HepG2 (cell line): Measurements from ENCODE around the gene MGAT5. TPM values are rescaled to one million over a fixed set of nuclear protein-coding genes. Genes with fewer than 3 reads are reported as not detected.

Experiments
- ATAC-seq: fragments of 200-7000 bp; cut with Tn5 transposase; 3 replicates; pipeline ENCODE4 v1.9.1; 2020; ENCODE audit warnings: mild to moderate bottlenecking, moderate library complexity
- BruUV-seq: library from RNA; stranded (reverse); fragments of 400-500 nt; replicated peaks from 2 replicates; lab custom pipeline; 2021; lab: Mats Ljungman, UMichigan
- CTCF ChIA-PET: fragments of 300-600 bp; formaldehyde crosslinking; extraction: SDS; loops from one replicate; lab custom pipeline; 2021; ENCODE audit warnings: low total read pairs, inconsistent platforms, low intra/inter-chr PET ratio; lab: Yijun Ruan, JAX
- POLR2A ChIA-PET: fragments of 350-600 bp; sonication (Branson Sonifier 250); formaldehyde crosslinking; loops from one replicate; lab custom pipeline; 2020; ENCODE audit warnings: antibody characterized with exemption, inconsistent platforms; lab: Yijun Ruan, JAX
- DNase-seq: peaks from one replicate; pipeline ENCODE4 v3.0.0-alpha.2; 2015; ENCODE audit warnings: low spot score
- FAIRE-seq: peaks from 3 replicates; lab custom pipeline; 2011; peaks lifted over from hg19 to GRCh38; lab: Jason Lieb, UNC
- H2AFZ ChIP-seq: one replicate; pipeline ENCODE4 v1.6.1; 2011; ENCODE audit warnings: low read length, inconsistent platforms
- H3K27ac ChIP-seq: fragments of 300-600 bp; 3 replicates; pipeline ENCODE4 v1.8.0; 2011; ENCODE audit warnings: mixed run types, mild to moderate bottlenecking, mixed read lengths, low read length, inconsistent platforms; ENCODE audit not compliant: insufficient read depth; ENCODE audit errors: extremely low read length
- H3K27me3 ChIP-seq, 2 experiments: fragments of 200-600 bp in 1 of 2; 2 replicates in 1 of 2; 3 replicates in 1 of 2; pipeline versions ENCODE4 v1.6.0 to v1.8.0; 2011; ENCODE audit warnings: low read length in 2 of 2, mild to moderate bottlenecking in 2 of 2, moderate library complexity in 2 of 2, inconsistent platforms in 1 of 2; ENCODE audit not compliant: insufficient read depth in 2 of 2, control insufficient read depth in 1 of 2
- H3K36me3 ChIP-seq, 2 experiments: fragments of 200-600 bp in 1 of 2; replicated peaks in 1 of 2; 2 replicates in 1 of 2; 3 replicates in 1 of 2; pipeline versions ENCODE4 v1.5.1 to v1.8.0; 2011; ENCODE audit warnings: low read length in 2 of 2, inconsistent platforms in 1 of 2; ENCODE audit not compliant: insufficient read depth in 2 of 2, control insufficient read depth in 1 of 2
- H3K4me1 ChIP-seq: 2 replicates; pipeline ENCODE4 v1.5.1; 2012; ENCODE audit warnings: low read length, inconsistent platforms; ENCODE audit not compliant: insufficient read depth
- H3K4me2 ChIP-seq: 2 replicates; pipeline ENCODE4 v1.6.0; 2011; ENCODE audit warnings: low read depth, low read length, inconsistent platforms
- H3K4me3 ChIP-seq, 3 experiments: fragments of 200-600 bp in 1 of 3; sonication (generic), shearing (Covaris generic) in 1 of 3; replicated peaks in 1 of 3; 2 replicates each; pipeline ENCODE4 v1.5.1; 2011 to 2016; ENCODE audit warnings: low read length in 3 of 3, inconsistent platforms in 2 of 3, low read depth in 2 of 3, mild to moderate bottlenecking in 2 of 3, control low read depth in 1 of 3, mixed read lengths in 1 of 3; ENCODE audit not compliant: insufficient read depth in 1 of 3
- H3K79me2 ChIP-seq: one replicate; pipeline ENCODE4 v1.6.1; 2011; ENCODE audit warnings: low read length, inconsistent platforms; ENCODE audit not compliant: insufficient read depth
- H3K9ac ChIP-seq: 2 replicates; pipeline ENCODE4 v1.6.0; 2011; ENCODE audit warnings: mild to moderate bottlenecking, low read depth, low read length, inconsistent platforms; ENCODE audit not compliant: insufficient read depth
- H3K9me3 ChIP-seq: 2 replicates; pipeline ENCODE4 v1.5.1; 2012; ENCODE audit warnings: mild to moderate bottlenecking, low read length
- H4K20me1 ChIP-seq: 2 replicates; pipeline ENCODE4 v1.6.0; 2011; ENCODE audit warnings: inconsistent platforms, mild to moderate bottlenecking, low read length, moderate library complexity; ENCODE audit not compliant: insufficient read depth
- ATF7 ChIP-seq, 2 experiments: fragments of 450-650 bp in 1 of 2; sonication (generic) in 1 of 2; formaldehyde crosslinking in 1 of 2; IDR thresholded peaks; 2 replicates each; pipeline versions ENCODE4 v1.4.0 to v1.6.1; 2016 to 2020; ENCODE audit warnings: antibody characterized with exemption in 1 of 2, mild to moderate bottlenecking in 1 of 2, missing genetic modification reagents in 1 of 2
- DMAP1 ChIP-seq: IDR thresholded peaks from 2 replicates; pipeline ENCODE4 v1.6.1; 2016
- KLF15 ChIP-seq: sonication (generic); formaldehyde crosslinking; IDR thresholded peaks from 2 replicates; pipeline ENCODE4 v1.8.1; 2023; ENCODE audit warnings: borderline replicate concordance, mild to moderate bottlenecking, inconsistent platforms, missing genetic modification reagents, mixed read lengths
- LBX2 ChIP-seq: sonication (generic); formaldehyde crosslinking; IDR thresholded peaks from 2 replicates; pipeline ENCODE4 v1.5.0; 2020; ENCODE audit warnings: missing genetic modification reagents, mild to moderate bottlenecking, borderline replicate concordance
- MAFF ChIP-seq: IDR thresholded peaks from 2 replicates; pipeline ENCODE4 v1.6.1; 2011; ENCODE audit warnings: low read depth, low read length, improper control_type of control experiment
- MAFK ChIP-seq, 2 experiments: IDR thresholded peaks in 1 of 2; conservative IDR thresholded peaks in 1 of 2; 2 replicates each; pipeline ENCODE4 v1.6.1; 2011; ENCODE audit warnings: improper control_type of control experiment in 2 of 2, low read length in 2 of 2
- TBX2 ChIP-seq: sonication (generic); formaldehyde crosslinking; IDR thresholded peaks from 2 replicates; pipeline ENCODE4 v1.5.0; 2020; ENCODE audit warnings: missing genetic modification reagents, mild to moderate bottlenecking, borderline replicate concordance
- THRA ChIP-seq: sonication (generic); formaldehyde crosslinking; IDR thresholded peaks from 2 replicates; pipeline ENCODE4 v1.4.0; 2020; ENCODE audit warnings: missing genetic modification reagents, borderline replicate concordance
- TOE1 ChIP-seq: sonication (generic); formaldehyde crosslinking; IDR thresholded peaks from 2 replicates; pipeline ENCODE4 v1.4.0; 2020; ENCODE audit warnings: mild to moderate bottlenecking, missing genetic modification reagents
- ZNF329 ChIP-seq: sonication (generic); formaldehyde crosslinking; IDR thresholded peaks from 2 replicates; pipeline ENCODE4 v1.9.0; 2021; ENCODE audit warnings: low read depth, mild to moderate bottlenecking, missing genetic modification reagents
- ZNF83 ChIP-seq: sonication (generic); formaldehyde crosslinking; IDR thresholded peaks from 2 replicates; pipeline ENCODE4 v1.4.0; 2020; ENCODE audit warnings: missing genetic modification reagents, mild to moderate bottlenecking, borderline replicate concordance
- WGBS: methylation state at CpG from one replicate; pipeline ENCODE4 v1.1.6; 2017; ENCODE audit warnings: low lambda C conversion rate; 5-methylcytosine and 5-hydroxymethylcytosine counted together
- in situ Hi-C: cut with HindIII; loops from 2 replicates; pipeline ENCODE4 v1.10.0; 2017; ENCODE audit warnings: low pct_unique_long_range_greater_than_20kb; ENCODE audit not compliant: extremely low pct_ligation_motif_present
- intact Hi-C: fragments of 100-400 bp; cut with micrococcal nuclease; formaldehyde crosslinking; loops from one replicate; pipeline ENCODE4 v1.10.0; 2022; ENCODE audit not compliant: unreplicated experiment
- polyA plus RNA-seq, 8 experiments: library from polyadenylated mRNA; depleted of rRNA in 3 of 8; stranded (reverse) in 7 of 8; unstranded in 1 of 8; fragments of >200 nt; fragmentation: Illumina TruSeq in 4 of 8; extraction: Trizol in 4 of 8; gene quantifications; 2 replicates each; pipeline versions ENCODE4 v1.2.1 to v1.2.3, GENCODE V29; 2011 to 2016; ENCODE audit warnings: low read depth in 4 of 8, missing spikeins in 1 of 8, mixed read lengths in 1 of 8; ENCODE audit not compliant: insufficient read depth in 1 of 8
- total RNA-seq, 5 experiments: library from RNA; depleted of rRNA; stranded (reverse); fragments of >200 nt; fragmentation: Illumina TruSeq; extraction: Trizol; gene quantifications; 2 replicates each; pipeline ENCODE4 v1.2.3, GENCODE V29; 2016; ENCODE audit warnings: low read depth in 1 of 5

MGAT5 gene
- total and polyA plus RNA-seq, 2 of the 13 experiments (the other 11 are each of a cell fraction or from before 2014, with no cell fraction given): 33.1 to 60.2 TPM

GRCh38 chr2:134232868-134233727 is 20.8 kb upstream of the MGAT5 start:
- POLR2A ChIA-PET: no interaction called here
- no peaks in the 10 kb centered on the region for H3K36me3 ChIP-seq
- no peaks in the 10 kb centered on the region for H4K20me1 ChIP-seq
- in situ Hi-C loops: no loop called here
- intact Hi-C loops: no loop called here
- DNase-seq: no peak
- H3K4me3 ChIP-seq: no peak overlapping the region
- peak; percentile 22 to 39; a peak in 2 of 4 replicates for TF ChIP-seq MAFK (conservative IDR thresholded peaks at IDR 0.05 in 1 of 2, IDR thresholded peaks at IDR 0.05 in 1 of 2; ENCODE audit: low read length in 2 of 2)
- TF ChIP-seq MAFF: peak; percentile 49; the same call in 1 of the 2 replicates
- no peak for TF ChIP-seq LBX2 (CRISPR knock-in tag)
- peak; percentile 92 for TF ChIP-seq ATF7 (IDR thresholded peaks at IDR 0.05)
- TF ChIP-seq ATF7 (CRISPR knock-in tag; IDR thresholded peaks at IDR 0.05): no peak
- TF ChIP-seq, all 625 proteins: peak for 3
- Histone ChIP-seq H2AFZ (no peak overlapping the region), H3K79me2 (peaks cover 17% of the 10 kb centered on the region), H3K4me1 (peaks cover 22% of the 10 kb centered on the region), H3K9me3 (peaks cover 10% of the 10 kb centered on the region; the same call in 1 of the 2 replicates), H3K27me3 (no peaks in the 10 kb centered on the region), H3K9ac (no peak overlapping the region), H3K4me2 (no peak overlapping the region), H3K27ac (no peak overlapping the region)
- CTCF ChIA-PET: no interaction called here
- BruUV-seq: no TSS peak
- FAIRE-seq: no peak
- 93% methylated on average over 2 of the region's 2 CpGs for WGBS
- no peak for ATAC-seq

GRCh38 chr2:134233728-134234136 is 20.1 kb upstream of the MGAT5 start:
- no peak for FAIRE-seq
- no peak for TF ChIP-seq TBX2
- no peak for TF ChIP-seq ZNF329 (CRISPR knock-in tag)
- no peak for TF ChIP-seq KLF15 (CRISPR knock-in tag)
- no peak for TF ChIP-seq DMAP1
- no peak for TF ChIP-seq ZNF83 (CRISPR knock-in tag)
- no peak for TF ChIP-seq THRA (CRISPR knock-in tag)
- no peak for TF ChIP-seq TOE1 (CRISPR knock-in tag)

More at GRCh38 chr2:134233728-134234136, 20.1 kb upstream of the MGAT5 start:
- intact Hi-C loops (no loop called here), in situ Hi-C loops (no loop called here)
- Histone ChIP-seq H2AFZ (no peak overlapping the region), H3K4me2 (no peak overlapping the region), H3K9me3 (peaks cover 4% of the 10 kb centered on the region; the same call in 1 of the 2 replicates), H3K36me3 (no peaks in the 10 kb centered on the region), H3K27ac (no peak overlapping the region), H3K4me3 (no peak overlapping the region), H3K79me2 (peaks cover 19% of the 10 kb centered on the region), H3K4me1 (peaks cover 25% of the 10 kb centered on the region), H3K27me3 (no peaks in the 10 kb centered on the region), H4K20me1 (no peaks in the 10 kb centered on the region), H3K9ac (no peak overlapping the region)
- ChIA-PET POLR2A (no interaction called here), CTCF (no interaction called here)
- ATAC-seq: no peak
- 100% methylated on average over 2 of the region's 2 CpGs for WGBS
- no peak for DNase-seq
- BruUV-seq: no TSS peak
